ENCODE measurements around the gene LCAT. TPM values are rescaled to one million over a fixed set of nuclear protein-coding genes. Genes with fewer than 3 reads are reported as not detected.

Gene LCAT
- total RNA-seq, 2 experiments from 2014 or later, result 9.1 to 9.9 TPM

DNA sequence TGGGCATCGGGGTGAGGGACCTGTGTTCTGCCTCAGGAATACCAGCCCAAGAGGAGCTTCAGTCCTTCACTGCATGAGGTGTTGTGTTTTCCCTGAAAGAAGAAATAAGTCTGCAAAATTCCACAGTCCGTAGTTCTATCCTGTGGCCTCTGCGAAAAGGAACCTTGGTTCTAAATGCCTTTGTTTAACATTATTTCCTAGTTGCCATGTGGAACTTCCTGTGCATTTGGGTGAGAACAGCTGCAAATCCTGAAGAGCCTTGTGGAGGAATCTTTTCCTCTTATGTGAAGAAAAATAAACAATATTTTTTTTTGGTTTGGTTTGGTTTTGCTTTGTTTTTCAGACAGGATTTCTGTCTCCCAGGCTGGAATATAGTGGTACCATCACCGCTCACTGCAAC is 41.1 kb downstream of the LCAT start:
- POLR2A ChIA-PET, result no interaction called here
- Mint-ChIP-seq H3K4me1 (peaks cover 4% of the 10 kb centered on the region), H3K27me3 (no peaks in the 10 kb centered on the region), H3K27ac (peak overlapping the region; percentile 55), H3K36me3 (ENCODE audit: low read depth) (peaks cover 2% of the 10 kb centered on the region), H3K9me3 (ENCODE audit: low read depth) (no peaks in the 10 kb centered on the region), H3K4me3 (no peak overlapping the region)
- CTCF ChIA-PET, result no interaction called here
- ATAC-seq (no peak), DNase-seq (no peak)
- intact Hi-C loops (cut with DNase I, micrococcal nuclease), result no loop called here

DNA sequence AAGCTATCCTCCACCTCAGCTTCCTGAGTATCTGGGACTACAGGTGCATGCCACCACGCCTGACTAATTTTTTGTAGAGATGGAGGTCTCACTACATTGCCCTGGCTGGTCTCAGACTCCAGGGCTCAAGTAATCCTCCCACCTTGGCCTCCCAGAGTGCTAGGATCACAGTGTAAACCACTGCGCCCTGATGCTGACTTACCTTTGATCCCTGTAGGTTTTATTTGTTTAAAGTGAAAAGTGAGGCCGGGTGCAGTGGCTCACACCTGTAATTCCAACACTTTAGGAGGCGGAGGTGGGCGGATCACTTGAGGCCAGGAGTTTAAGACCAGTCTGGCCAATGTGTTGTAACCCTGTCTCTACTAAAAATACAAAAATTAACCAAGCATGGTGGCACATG is 42.2 kb downstream of the LCAT start:
- ChIA-PET POLR2A (no interaction called here), CTCF (interaction anchor here (0.6 to 1.4 kb wide), 3 partner anchors 16 to 427 kb away, joined by 3 read pairs; no protein-coding TSS in a partner anchor)
- Mint-ChIP-seq H3K4me3 (no peak overlapping the region), H3K36me3 (ENCODE audit: low read depth) (peaks cover 2% of the 10 kb centered on the region), H3K4me1 (peaks cover 4% of the 10 kb centered on the region), H3K9me3 (ENCODE audit: low read depth) (no peaks in the 10 kb centered on the region), H3K27me3 (no peaks in the 10 kb centered on the region), H3K27ac (no peak overlapping the region)
- DNase-seq (no peak), ATAC-seq (no peak)
- intact Hi-C loops (cut with DNase I, micrococcal nuclease), result no loop called here

DNA sequence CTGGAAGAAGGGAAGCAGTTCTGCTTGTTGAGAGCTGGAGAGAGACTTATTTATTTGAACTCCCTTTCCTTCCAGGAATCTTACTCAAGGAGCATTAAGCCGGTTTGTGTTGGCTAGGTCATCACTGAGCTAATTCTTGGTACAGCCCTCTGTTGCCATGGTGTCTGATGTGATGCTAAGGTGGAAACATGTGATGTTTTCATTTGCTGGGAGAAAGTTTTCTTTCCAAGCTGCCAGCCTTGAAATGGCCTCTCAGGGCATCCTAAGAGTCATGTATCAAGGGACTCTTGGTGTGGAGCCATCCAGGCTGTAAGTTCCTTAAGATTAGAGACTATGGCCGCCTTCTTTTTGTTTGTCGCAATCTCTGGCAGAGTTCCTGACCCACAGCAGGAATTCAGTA is 46.7 kb downstream of the LCAT start:
- ATAC-seq (no peak), DNase-seq (no peak)
- Mint-ChIP-seq H3K4me3 (no peak overlapping the region), H3K36me3 (ENCODE audit: low read depth) (peaks cover 2% of the 10 kb centered on the region), H3K27me3 (no peaks in the 10 kb centered on the region), H3K27ac (no peak overlapping the region), H3K9me3 (ENCODE audit: low read depth) (no peaks in the 10 kb centered on the region), H3K4me1 (peaks cover 30% of the 10 kb centered on the region)
- intact Hi-C loops (cut with DNase I, micrococcal nuclease), result no loop called here
- ChIA-PET CTCF (interaction anchor here (0.5 to 1.9 kb wide), 8 partner anchors 9 to 376 kb away, joined by 3 to 7 read pairs (median 3); no protein-coding TSS in a partner anchor), POLR2A (interaction anchor here (0.6 to 1.1 kb wide), 3 partner anchors 13 to 1300 kb away, joined by 3 to 5 read pairs (median 3); no protein-coding TSS in a partner anchor)

DNA sequence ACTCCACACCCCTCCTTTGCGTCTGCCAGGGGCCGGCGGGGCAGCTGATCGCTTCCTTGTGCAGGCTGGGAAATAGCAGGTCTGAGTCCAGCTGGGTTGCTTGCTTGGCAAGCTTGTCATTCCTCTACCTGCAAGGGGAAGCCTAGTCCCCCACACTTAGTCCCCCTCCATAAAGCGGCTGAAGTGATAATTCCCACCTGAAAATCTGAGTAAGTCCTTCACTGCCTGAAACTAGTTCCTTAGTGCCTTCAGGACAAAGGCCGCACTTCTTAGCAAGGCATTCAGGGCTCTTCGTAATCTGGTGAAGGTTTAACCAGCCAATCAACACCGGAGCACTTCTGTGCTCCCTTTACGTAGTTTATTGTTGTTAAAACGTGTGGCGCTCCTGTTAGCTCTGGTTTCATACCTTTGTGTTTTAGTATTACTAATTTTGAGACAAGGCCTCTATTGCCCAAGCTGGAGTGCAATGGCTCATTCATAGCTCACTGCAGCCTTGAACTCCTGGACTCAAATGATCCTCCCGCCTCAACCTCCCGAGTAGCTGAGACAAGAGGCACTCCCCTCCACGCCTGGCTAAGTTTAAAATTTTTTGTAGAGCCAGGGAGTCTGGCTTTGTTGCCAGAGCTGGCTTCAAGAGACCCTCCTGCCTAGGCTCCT is 50.0 kb downstream of the LCAT start:
- Mint-ChIP-seq H3K4me3 (peak overlapping the region; percentile 92), H3K4me1 (peaks cover 30% of the 10 kb centered on the region), H3K9me3 (ENCODE audit: low read depth) (no peaks in the 10 kb centered on the region), H3K36me3 (ENCODE audit: low read depth) (peaks cover 2% of the 10 kb centered on the region), H3K27ac (peak overlapping the region; percentile 92), H3K27me3 (no peaks in the 10 kb centered on the region)
- DNase-seq, result no peak
- ChIA-PET POLR2A (interaction anchor here (1.6 kb wide), 1 partner anchor 24 kb away, joined by 10 read pairs; no protein-coding TSS in a partner anchor), CTCF (interaction anchor here (0.6 to 1.2 kb wide), 6 partner anchors 10 to 77 kb away, joined by 3 to 5 read pairs (median 4); no protein-coding TSS in a partner anchor)
- intact Hi-C loops (cut with DNase I, micrococcal nuclease), result loop anchor here (1.0 to 5.0 kb wide), 14 partner anchors 21 to 332 kb away; partner anchors contain the start of genes NUTF2 (in 2 of the 2), SLC12A4 (in 2 of the 2), ACD (in 1 of the 2) and CENPT (in 1 of the 2)
- ATAC-seq, result no peak

DNA sequence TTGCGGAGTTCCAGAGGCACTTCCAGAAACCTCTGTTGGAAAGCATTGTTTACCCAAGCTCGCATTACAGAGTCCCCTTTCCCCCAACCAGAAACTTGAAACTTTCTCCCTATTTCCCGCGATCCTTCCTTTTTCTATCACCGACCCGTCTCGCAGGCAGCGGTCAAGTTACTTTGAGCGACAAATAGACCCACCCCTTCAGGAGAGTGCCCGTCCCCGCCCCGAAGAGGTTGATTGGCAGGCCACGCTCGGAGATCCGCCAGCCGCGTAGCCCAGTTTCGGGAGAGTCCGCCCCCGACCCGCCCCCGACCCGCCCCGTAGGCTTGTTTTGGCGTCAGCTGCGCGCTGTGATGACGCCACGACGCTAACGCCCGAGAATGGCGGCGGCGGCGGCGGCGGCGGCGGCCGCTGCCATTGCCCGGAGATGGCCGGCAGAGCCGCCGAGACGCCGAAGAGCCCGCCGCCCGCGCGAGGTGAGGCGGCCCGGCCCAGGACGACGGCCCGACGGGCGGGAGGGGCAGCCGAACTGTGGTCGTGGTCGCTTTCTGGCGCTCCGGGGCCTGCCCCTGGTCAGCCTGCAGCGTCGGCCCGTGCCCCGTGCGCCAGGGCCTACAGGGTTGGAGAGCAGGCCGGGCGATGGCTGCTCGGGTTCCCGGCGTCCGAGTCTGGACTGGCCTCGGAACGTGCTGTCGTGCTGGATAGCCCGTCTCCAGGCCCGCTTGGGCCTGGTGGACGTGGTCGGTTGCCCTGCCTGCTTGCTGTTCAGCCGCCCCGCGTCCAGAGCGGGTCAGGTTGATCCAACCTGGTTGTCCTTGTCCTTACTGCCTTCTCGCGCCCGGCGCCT is 50.8 kb downstream of the LCAT start, which contains the start of gene PSKH1:
Gene PSKH1 (plus strand): TSS at position 356 of the 844 bp plus-strand sequence. CDS start 15,496 bp downstream, outside the sequence.
- ATAC-seq (peak; percentile 99), DNase-seq (peak; percentile 97)
- Mint-ChIP-seq H3K27ac (peak within 1 kb of the TSS; percentile 92), H3K4me1 (peaks cover 30% of the 10 kb centered on the region), H3K27me3 (no peaks in the 10 kb centered on the region), H3K9me3 (ENCODE audit: low read depth) (no peaks in the 10 kb centered on the region), H3K4me3 (peak within 1 kb of the TSS; percentile 92), H3K36me3 (ENCODE audit: low read depth) (peaks cover 2% of the 10 kb centered on the region)
- ChIA-PET CTCF (interaction anchor here (0.6 to 2.0 kb wide), 8 partner anchors 10 to 388 kb away, joined by 3 to 8 read pairs (median 3); no protein-coding TSS in a partner anchor), POLR2A (interaction anchor here (0.7 to 1.4 kb wide), 2 partner anchors 11 to 43 kb away, joined by 3 to 4 read pairs; no protein-coding TSS in a partner anchor)
- intact Hi-C loops (cut with DNase I, micrococcal nuclease), result loop anchor here (1.0 to 5.0 kb wide), 14 partner anchors 20 to 331 kb away; partner anchors contain the start of genes NUTF2 (in 2 of the 2), SLC12A4 (in 2 of the 2), ACD (in 1 of the 2) and CENPT (in 1 of the 2)

DNA sequence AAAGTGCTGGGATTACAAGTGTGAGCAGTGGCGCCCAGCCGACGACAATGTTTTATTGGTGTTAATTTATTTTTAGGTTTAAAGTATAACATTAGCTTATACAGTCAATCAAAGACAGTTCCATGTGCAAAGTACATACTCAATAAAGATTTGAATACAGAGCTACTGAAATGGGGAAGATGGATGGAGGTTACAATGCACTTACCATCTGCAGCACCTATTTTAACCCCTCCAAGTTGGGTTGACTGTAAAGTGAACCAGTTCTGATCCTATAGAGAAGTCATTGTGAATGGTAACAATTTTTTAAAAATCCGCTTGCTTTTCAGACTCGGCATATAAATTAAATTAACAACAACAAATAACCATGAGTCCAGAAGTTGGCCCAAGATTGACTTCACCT is 51.5 kb downstream of the LCAT start:
- Mint-ChIP-seq H3K27ac (peak overlapping the region; percentile 78), H3K9me3 (ENCODE audit: low read depth) (no peaks in the 10 kb centered on the region), H3K36me3 (ENCODE audit: low read depth) (peaks cover 2% of the 10 kb centered on the region), H3K4me3 (peak overlapping the region; percentile 80), H3K4me1 (peaks cover 30% of the 10 kb centered on the region), H3K27me3 (no peaks in the 10 kb centered on the region)
- POLR2A ChIA-PET, result interaction anchor here (0.6 to 1.4 kb wide), 3 partner anchors 11 to 43 kb away, joined by 3 to 4 read pairs (median 3); no protein-coding TSS in a partner anchor
- intact Hi-C loops (cut with DNase I, micrococcal nuclease), result loop anchor here in 1 of 2 experiments (5.0 kb wide), 1 partner anchor 45 kb away; the partner anchor contains the start of genes CENPT and NUTF2
- no peak for ATAC-seq
- CTCF ChIA-PET, result interaction anchor here (0.8 to 2.0 kb wide), 4 partner anchors 9 to 387 kb away, joined by 3 to 8 read pairs (median 3); no protein-coding TSS in a partner anchor
- no peak for DNase-seq

Other genes with a start within 250 kb of the LCAT start
- 10 to 100 TPM in 1 of 2 experiments, 1 to 10 TPM in 1; 8.7 to 11.5 TPM for gene GFOD2, start 224.8 kb downstream of the LCAT start, total RNA-seq
- gene RANBP10, start 137.6 kb downstream of the LCAT start, total RNA-seq, result 10 to 100 TPM; 15.6 to 18.0 TPM
- 1 to 10 TPM in 1 of 2 experiments, under 1 TPM in 1; 0.62 to 1.1 TPM for gene TSNAXIP1, start 137.2 kb downstream of the LCAT start, total RNA-seq
- gene THAP11, start 101.8 kb downstream of the LCAT start, total RNA-seq, result 10 to 100 TPM; 31.8 to 34.5 TPM
- 100 to 1,000 TPM; 156 to 249 TPM for gene NUTF2, start 97.2 kb downstream of the LCAT start, total RNA-seq
- gene CENPT, start 96.4 kb downstream of the LCAT start, total RNA-seq, result 10 to 100 TPM; 34.9 to 48.6 TPM
- gene EDC4, start 71.1 kb downstream of the LCAT start, total RNA-seq, result 10 to 100 TPM; 92.8 to 96.9 TPM
- gene NRN1L, start 59.2 kb downstream of the LCAT start, total RNA-seq, result not detected
- gene PSKH1, start 50.9 kb downstream of the LCAT start, total RNA-seq, result 10 to 100 TPM; 11.7 to 11.9 TPM
- gene CTRL, start 12.3 kb downstream of the LCAT start, total RNA-seq, result 1 to 10 TPM; 2.5 to 3.5 TPM
- gene PSMB10, start 7.3 kb downstream of the LCAT start, total RNA-seq, result 100 to 1,000 TPM; 123 to 195 TPM
- 10 to 100 TPM; 21.8 to 25.8 TPM for gene SLC12A4, start 24.5 kb upstream of the LCAT start, total RNA-seq
- under 1 TPM in 1 of 2 experiments, not detected in 1; 0.11 TPM for gene DPEP3, start 36.4 kb upstream of the LCAT start, total RNA-seq
- 1 to 10 TPM; 3.2 to 3.8 TPM for gene DPEP2, start 55.4 kb upstream of the LCAT start, total RNA-seq
- gene DPEP2NB, start 71.8 kb upstream of the LCAT start, total RNA-seq, result not detected
- 10 to 100 TPM; 13.7 to 17.1 TPM for gene DDX28, start 79.1 kb upstream of the LCAT start, total RNA-seq
- 10 to 100 TPM; 29.5 to 33.1 TPM for gene DUS2, start 79.2 kb upstream of the LCAT start, total RNA-seq
- 10 to 100 TPM; 68.4 to 81.2 TPM for gene NFATC3, start 141.2 kb upstream of the LCAT start, total RNA-seq